ENCODE results near the gene ATG101.

The ATG101 gene

GRCh38 chr12:52121824-52122539 lies 52.2 kb downstream of the ATG101 start:
- TF ChIP-seq CTCF (IDR thresholded peaks at IDR 0.05; ENCODE audit: borderline replicate concordance, control extremely low read depth, extremely low read depth, insufficient read depth, missing control alignments): peak; percentile 78
- DNase-seq (ENCODE audit: low spot score): peak; percentile 84
- in situ Hi-C loops (cut with MboI; ENCODE audit: low sequenced_read_pairs, unreplicated experiment): no loop called here

- no peak for TF ChIP-seq CTCF (IDR thresholded peaks at IDR 0.05; ENCODE audit: borderline replicate concordance, control extremely low read depth, extremely low read depth, insufficient read depth, missing control alignments)
- in situ Hi-C loops (cut with MboI; ENCODE audit: low sequenced_read_pairs, unreplicated experiment): no loop called here
- DNase-seq (ENCODE audit: low spot score): peak; percentile 25
These were observed 52.7 kb downstream of the ATG101 start for GRCh38 chr12:52122540-52122871.

- no peak for TF ChIP-seq CTCF (IDR thresholded peaks at IDR 0.05; ENCODE audit: borderline replicate concordance, control extremely low read depth, extremely low read depth, insufficient read depth, missing control alignments)
- in situ Hi-C loops (cut with MboI; ENCODE audit: low sequenced_read_pairs, unreplicated experiment): no loop called here
These were observed 53.1 kb downstream of the ATG101 start for GRCh38 chr12:52122904-52123303.

GRCh38 chr12:52123487-52124186 lies 53.9 kb downstream of the ATG101 start:
- no peak for TF ChIP-seq CTCF (IDR thresholded peaks at IDR 0.05; ENCODE audit: borderline replicate concordance, control extremely low read depth, extremely low read depth, insufficient read depth, missing control alignments)
- in situ Hi-C loops (cut with MboI; ENCODE audit: low sequenced_read_pairs, unreplicated experiment): no loop called here
- DNase-seq (ENCODE audit: low spot score): peak; percentile 41

More at GRCh38 chr12:52122904-52123303, 53.1 kb downstream of the ATG101 start:
- DNase-seq (ENCODE audit: low spot score): no peak

GRCh38 chr12:52125476-52125900 lies 55.7 kb downstream of the ATG101 start:
- in situ Hi-C loops (cut with MboI; ENCODE audit: low sequenced_read_pairs, unreplicated experiment): no loop called here
- no peak for DNase-seq (ENCODE audit: low spot score)
- TF ChIP-seq CTCF (IDR thresholded peaks at IDR 0.05; ENCODE audit: borderline replicate concordance, control extremely low read depth, extremely low read depth, insufficient read depth, missing control alignments): no peak

GRCh38 chr12:52126050-52126604 lies 56.3 kb downstream of the ATG101 start:
- in situ Hi-C loops (cut with MboI; ENCODE audit: low sequenced_read_pairs, unreplicated experiment): no loop called here
- TF ChIP-seq CTCF (IDR thresholded peaks at IDR 0.05; ENCODE audit: borderline replicate concordance, control extremely low read depth, extremely low read depth, insufficient read depth, missing control alignments): no peak
- DNase-seq (ENCODE audit: low spot score): peak; percentile 10
